Measurements from ENCODE around the gene MTHFD1L. TPM values are rescaled to one million over a fixed set of nuclear protein-coding genes. Genes with fewer than 3 reads are reported as not detected.

The MTHFD1L gene
- total and polyA plus RNA-seq, 2 experiments from 2014 or later = 18.2 to 37.9 TPM

GRCh38 chr6:150894935-150895552 is 29.5 kb downstream of the MTHFD1L start:
- Histone ChIP-seq H3K4me1 (ENCODE audit: low read depth) (peaks cover 6% of the 10 kb centered on the region), H3K27me3 (no peaks in the 10 kb centered on the region), H3K27ac (peak overlapping the region; percentile 17), H3K9me3 (ENCODE audit: low read depth) (no peaks in the 10 kb centered on the region), H3K36me3 (peaks cover 4% of the 10 kb centered on the region), H3K4me3 (no peak overlapping the region)
- peak; percentile 33 to 50 for DNase-seq (ENCODE audit: low read depth in 1 of 2, low spot score in 1 of 2)
- no peak for TF ChIP-seq CTCF (IDR thresholded peaks at IDR 0.05; ENCODE audit: low read depth, low read length)

- H3K36me3 ChIP-seq = peaks cover 4% of the 10 kb centered on the region
- TF ChIP-seq CTCF (IDR thresholded peaks at IDR 0.05; ENCODE audit: low read depth, low read length) = no peak
- H3K4me3 ChIP-seq = no peak overlapping the region
- no peaks in the 10 kb centered on the region for H3K9me3 ChIP-seq (ENCODE audit: low read depth)
- no peaks in the 10 kb centered on the region for H3K27me3 ChIP-seq
- DNase-seq (ENCODE audit: low read depth in 1 of 2, low spot score in 1 of 2) = no peak
- no peak overlapping the region for H3K27ac ChIP-seq
- peaks cover 6% of the 10 kb centered on the region for H3K4me1 ChIP-seq (ENCODE audit: low read depth)
These were observed 30.6 kb downstream of the MTHFD1L start for GRCh38 chr6:150895928-150896632.

- Histone ChIP-seq H3K36me3 (peaks cover 4% of the 10 kb centered on the region), H3K27me3 (no peaks in the 10 kb centered on the region), H3K9me3 (ENCODE audit: low read depth) (no peaks in the 10 kb centered on the region), H3K4me1 (ENCODE audit: low read depth) (peaks cover 14% of the 10 kb centered on the region), H3K27ac (no peak overlapping the region), H3K4me3 (no peak overlapping the region)
- DNase-seq (ENCODE audit: low read depth in 1 of 2, low spot score in 1 of 2) = no peak
- no peak for TF ChIP-seq CTCF (IDR thresholded peaks at IDR 0.05; ENCODE audit: low read depth, low read length)
These were observed 32.0 kb downstream of the MTHFD1L start for GRCh38 chr6:150897400-150897943.

GRCh38 chr6:150898399-150899170 is 33.1 kb downstream of the MTHFD1L start:
- Histone ChIP-seq H3K9me3 (ENCODE audit: low read depth) (no peaks in the 10 kb centered on the region), H3K27ac (no peak overlapping the region), H3K4me1 (ENCODE audit: low read depth) (peaks cover 14% of the 10 kb centered on the region), H3K36me3 (peaks cover 4% of the 10 kb centered on the region), H3K4me3 (no peak overlapping the region), H3K27me3 (no peaks in the 10 kb centered on the region)
- TF ChIP-seq CTCF (IDR thresholded peaks at IDR 0.05; ENCODE audit: low read depth, low read length) = no peak
- DNase-seq (ENCODE audit: low read depth in 1 of 2, low spot score in 1 of 2) = no peak

GRCh38 chr6:150899231-150899630 is 33.7 kb downstream of the MTHFD1L start:
- peaks cover 4% of the 10 kb centered on the region for H3K36me3 ChIP-seq
- H3K4me3 ChIP-seq = no peak overlapping the region
- no peak for TF ChIP-seq CTCF (IDR thresholded peaks at IDR 0.05; ENCODE audit: low read depth, low read length)

More at GRCh38 chr6:150899231-150899630, 33.7 kb downstream of the MTHFD1L start:
- Histone ChIP-seq H3K4me1 (ENCODE audit: low read depth) (peaks cover 14% of the 10 kb centered on the region), H3K9me3 (ENCODE audit: low read depth) (no peaks in the 10 kb centered on the region), H3K27ac (no peak overlapping the region), H3K27me3 (no peaks in the 10 kb centered on the region)
- DNase-seq (ENCODE audit: low read depth in 1 of 2, low spot score in 1 of 2) = no peak

Measured in cardiac muscle cell (in vitro differentiated cells and primary cell).